KBM-7 (cell line): ENCODE results near the gene AGPAT2.

Experiments
- DNase-seq: peaks from one replicate; pipeline ENCODE4 v3.0.0-alpha.2; 2015
- in situ Hi-C: fragments of 300-500 bp; cut with MboI; formaldehyde crosslinking; loops from 2 replicates; pipeline ENCODE4 v1.14.3; 2020; ENCODE audit warnings: low sequenced_read_pairs, low pct_unique_long_range_greater_than_20kb, mixed read lengths

The AGPAT2 gene

DNA sequence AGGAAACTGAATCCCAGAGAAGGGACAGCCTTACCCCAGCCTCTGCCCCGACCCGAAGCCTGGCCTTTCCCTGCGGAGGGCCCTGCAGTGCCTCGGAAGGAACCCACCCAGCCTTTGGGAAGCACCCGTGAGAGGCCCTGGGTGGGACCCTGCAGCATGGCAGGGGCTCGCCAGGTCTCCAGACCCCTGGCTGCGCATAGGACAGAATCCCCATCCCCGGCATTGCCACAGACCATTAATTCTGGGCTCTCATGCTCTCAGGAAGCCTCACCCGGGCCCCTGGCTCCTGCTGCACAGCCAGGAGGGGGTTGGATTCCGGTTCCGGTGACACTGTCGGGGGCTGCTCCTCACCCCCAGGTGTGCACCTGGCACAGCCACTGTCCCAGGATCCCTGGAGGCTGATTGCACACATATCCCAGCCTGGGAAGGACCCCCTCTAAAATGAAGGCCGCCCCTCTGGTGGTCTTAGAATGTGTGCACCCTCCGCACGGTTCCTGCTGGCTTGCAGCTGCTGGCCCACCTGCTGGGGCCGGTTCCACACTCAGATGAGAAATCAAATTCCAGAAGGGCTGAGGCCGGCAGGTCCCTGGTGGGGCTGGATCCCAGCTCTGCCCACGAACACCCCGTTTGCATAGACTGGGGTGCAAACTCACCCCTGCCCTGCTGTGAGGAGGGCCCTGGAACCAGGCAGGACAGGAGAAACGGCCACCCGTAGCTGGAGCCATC is 19.9 kb downstream of the AGPAT2 start:
- DNase-seq, result no peak
- in situ Hi-C loops, result no loop called here

DNA sequence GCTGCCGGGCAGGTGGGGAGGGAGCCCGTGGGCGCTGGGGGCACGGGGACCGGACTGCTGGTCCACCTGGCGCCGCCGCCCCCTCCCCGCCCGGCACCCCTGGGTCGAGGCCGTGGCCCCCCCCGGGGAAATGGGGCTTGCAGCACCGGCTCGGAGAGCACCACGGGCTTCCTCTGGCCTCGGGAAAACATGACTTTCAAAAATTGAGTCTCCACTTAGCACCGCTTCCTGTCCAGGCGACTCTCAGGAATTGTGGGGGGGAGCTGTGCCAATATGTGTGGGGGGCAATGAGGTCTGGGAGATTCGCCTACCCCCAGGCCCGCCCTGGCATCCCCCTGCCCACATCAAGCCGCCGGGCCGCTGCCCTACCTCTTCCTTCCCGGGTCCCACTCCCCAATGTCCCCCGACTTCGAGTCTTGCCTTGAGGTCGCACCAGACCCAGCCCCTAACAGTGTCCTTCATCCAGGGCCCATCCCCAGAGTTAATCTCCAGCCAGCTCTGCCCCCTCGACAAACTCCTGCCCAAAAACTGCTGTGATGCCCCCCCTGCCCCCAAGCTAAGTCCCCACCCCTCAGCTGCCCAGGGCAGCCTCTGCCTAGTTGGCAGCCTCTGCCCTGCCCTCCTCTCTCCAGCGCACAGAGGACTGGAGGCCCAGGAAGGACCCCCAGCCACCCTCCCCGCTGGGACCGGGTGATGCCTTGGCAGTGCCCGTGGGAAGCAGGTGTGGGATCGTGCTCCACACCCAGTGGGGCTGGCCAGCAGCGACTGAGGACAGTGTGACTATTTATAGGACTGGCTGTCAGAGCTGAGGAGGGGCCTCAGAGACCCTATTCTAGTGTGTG is 20.7 kb downstream of the AGPAT2 start:
- in situ Hi-C loops, result no loop called here
- no peak for DNase-seq

DNA sequence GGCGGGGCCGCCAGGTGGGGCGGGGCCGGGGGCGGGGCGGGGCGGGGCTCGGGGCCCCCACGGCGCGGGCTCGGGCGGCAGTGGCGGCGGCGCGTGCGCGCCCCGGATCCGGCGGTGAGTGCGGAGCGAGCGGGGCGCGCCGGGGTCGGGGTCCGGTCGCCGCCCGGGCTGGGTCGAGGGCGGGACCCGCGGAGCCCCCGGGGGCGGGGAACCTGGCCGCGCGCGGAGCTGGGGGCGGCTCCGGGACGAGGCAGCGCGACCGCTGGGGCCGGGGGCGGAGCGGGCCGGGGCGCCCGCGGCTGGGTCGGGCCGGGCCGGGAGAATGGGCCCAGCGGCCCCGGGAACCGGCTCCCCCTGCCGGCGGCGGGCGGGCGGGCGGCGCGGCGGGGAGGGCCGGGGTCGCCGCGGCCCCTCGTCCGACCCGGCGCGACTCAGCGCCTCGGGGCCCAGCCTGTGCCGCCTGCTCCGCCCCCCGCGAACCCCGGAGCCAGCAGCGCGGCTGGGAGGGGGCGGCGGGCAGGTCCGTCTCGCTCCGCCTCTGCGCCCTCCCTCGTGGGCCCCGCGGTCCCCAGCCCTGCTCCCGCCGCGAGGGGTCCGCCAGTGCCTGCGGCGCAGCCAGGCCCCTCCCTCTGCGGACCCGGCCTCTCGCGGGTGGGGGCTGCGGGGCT is 21.4 kb downstream of the AGPAT2 start:
- DNase-seq, result no peak
- in situ Hi-C loops, result no loop called here

DNA sequence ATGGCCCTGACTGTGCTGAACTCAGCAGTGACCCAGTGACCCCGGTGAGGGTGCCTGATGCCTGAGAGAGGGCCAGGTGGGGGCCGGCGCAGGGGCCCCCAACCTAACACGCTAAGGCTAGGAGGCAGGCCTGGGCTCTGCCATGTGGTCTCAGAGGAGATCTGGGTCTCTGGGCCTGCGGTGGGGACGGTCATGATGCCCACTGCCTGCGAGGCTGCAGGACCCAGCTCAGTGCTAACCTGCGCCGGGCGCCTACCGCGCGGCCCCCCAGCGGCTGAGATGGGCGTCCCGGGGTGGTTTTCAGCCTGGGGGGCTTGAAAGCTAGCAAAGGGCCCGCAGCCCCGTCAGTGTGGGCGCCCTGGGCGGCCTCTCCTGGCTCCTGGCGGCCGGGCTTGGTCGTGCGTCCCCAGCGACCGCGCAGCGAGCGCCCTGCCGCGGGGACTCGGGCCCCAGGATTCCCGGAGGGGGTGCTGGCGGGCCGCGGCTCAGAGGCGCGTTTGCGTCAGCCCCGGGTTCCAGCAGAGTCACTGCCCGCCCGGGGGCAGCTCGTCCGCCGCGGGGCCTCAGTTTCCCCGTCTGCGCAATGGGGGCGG is 22.1 kb downstream of the AGPAT2 start:
- peak; percentile 73 for DNase-seq
- in situ Hi-C loops, result no loop called here

DNA sequence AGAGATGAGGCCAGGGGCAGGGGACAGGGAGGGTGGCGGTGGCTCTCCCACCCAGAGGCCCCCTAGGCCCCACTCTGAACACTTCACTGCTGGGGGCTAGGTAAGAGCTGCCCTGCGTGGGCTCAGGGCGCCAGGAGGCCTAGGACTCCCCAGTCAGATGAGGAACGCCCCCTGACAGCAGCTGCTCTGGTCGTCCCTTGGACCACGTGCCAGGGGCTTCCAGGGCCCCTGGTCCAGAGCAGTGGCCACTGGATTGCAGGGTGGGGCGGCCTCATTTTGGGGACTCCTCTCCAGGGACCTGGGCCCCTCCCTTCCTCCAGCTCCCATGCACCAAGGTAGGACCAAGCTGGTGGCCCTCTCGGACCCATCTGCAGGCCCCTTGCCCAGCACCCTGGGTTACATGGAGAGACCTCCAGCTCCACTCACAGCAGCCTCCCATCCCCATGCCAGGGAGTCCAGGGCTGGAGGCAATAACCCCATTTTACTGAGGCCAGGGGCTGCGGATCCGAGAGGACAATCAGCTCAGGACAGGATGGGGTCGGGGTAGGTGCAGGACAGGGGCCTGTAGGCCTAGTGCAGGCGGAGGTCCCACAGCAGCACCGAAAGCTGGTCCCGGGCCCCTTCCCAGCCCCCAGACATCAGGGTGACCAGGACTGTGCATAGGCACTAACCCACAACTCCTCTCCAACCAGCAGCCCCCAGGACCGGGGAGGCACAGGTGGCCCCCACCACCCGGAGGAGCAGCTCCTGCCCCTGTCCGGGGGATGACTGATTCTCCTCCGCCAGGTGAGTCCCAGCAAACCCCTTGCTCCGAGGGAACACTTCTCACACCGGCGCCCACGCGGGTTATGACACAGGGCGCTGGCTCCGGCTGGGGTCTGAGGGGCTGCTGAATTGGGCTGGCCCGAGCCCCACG is 23.0 kb downstream of the AGPAT2 start:
- in situ Hi-C loops, result no loop called here
- DNase-seq, result no peak

DNA sequence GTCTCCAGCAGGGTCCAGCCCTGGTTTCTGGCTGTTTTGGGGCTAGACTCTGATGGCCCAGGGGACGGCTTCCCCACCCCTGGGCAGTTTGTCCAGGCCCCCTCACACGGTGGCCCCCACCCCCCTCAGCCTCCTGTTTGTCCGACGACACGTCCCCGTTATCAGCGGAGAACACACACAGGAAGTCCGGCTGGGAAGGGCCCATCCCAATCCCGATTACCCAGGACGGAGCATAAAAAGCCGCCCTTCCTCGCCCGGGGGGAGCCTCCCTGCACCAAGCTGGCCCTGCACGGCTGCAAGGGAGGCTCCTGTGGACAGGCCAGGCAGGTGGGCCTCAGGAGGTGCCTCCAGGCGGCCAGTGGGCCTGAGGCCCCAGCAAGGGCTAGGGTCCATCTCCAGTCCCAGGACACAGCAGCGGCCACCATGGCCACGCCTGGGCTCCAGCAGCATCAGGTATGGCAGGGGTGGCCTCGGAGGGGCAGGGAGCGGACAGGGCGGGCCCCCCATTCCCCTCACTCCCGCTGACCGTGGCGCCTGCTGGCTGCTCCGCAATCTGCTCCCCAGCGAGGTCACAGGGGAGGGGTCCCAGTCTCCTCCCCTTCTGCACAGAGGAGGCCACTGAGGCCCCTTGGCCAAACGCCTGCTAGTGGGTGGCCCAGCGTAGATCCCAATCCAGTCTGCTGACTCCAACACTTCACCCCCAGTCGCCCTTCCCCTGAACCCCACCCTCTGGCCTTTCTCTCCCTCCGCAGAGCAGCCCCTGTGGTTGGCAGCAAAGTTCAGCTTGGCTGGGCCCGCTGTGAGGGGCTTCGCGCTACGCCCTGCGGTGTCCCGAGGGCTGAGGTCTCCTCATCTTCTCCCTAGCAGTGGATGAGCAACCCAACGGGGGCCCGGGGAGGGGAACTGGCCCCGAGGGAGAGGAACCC is 24.3 kb downstream of the AGPAT2 start, which contains the start of gene EGFL7:
TSS of gene EGFL7 (plus strand) at position 261 of the 926 bp plus-strand sequence. CDS start 5,367 bp downstream, outside the sequence.
- no peak for DNase-seq
- in situ Hi-C loops, result no loop called here

DNA sequence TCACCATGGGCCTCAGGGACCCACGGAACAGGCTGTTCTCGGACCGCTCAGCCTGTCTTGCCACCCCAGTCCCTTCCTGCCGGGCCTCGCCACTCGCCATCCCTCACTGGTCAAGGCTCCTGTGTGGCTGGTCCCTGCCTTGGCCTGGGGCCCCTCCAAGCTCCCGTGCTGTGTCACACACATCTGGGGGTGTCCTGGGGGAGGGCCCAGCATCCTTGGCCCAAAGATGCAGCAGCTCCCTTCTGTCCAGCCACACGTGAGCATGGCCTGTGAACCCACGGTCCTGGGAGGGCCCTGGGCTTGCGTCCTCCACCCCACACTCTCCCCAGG is 25.0 kb downstream of the AGPAT2 start:
- DNase-seq, result no peak

DNA sequence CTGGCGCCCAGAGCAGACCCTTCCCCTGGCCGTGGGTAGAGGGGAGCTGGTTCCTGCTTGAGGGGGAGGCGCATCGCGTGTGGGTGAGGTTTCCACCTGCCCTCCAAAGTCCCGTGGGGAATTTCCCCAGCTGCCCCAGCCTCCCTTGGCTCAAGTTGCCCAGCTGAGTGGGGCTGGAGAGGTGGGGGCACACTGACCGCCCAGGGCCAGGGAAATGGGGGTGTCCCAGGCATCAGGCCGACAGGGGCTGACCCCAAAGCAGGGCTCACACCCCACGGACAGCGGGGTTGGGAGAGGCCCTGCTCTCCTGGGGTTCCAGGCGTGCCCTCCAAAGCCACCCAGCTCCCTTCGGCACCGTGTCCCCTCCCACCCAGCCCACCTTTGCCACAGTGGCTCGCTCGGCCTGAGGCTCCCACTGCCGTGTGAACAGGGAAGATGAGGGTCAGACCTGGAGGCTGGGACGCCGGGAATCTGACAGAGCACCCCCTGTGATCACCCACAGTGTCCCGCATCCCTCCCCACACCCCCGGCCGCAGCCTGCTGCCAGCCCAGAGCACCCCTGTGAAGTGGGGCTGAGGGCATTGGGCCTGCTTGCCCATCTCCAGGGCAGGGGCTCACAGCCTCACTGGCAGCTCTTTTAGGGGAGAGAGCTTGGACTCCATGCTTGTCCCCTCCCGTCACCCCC is 25.5 kb downstream of the AGPAT2 start:
- no peak for DNase-seq
- in situ Hi-C loops, result no loop called here

More for the DNA sequence above, 25.0 kb downstream of the AGPAT2 start:
- in situ Hi-C loops, result no loop called here

DNA sequence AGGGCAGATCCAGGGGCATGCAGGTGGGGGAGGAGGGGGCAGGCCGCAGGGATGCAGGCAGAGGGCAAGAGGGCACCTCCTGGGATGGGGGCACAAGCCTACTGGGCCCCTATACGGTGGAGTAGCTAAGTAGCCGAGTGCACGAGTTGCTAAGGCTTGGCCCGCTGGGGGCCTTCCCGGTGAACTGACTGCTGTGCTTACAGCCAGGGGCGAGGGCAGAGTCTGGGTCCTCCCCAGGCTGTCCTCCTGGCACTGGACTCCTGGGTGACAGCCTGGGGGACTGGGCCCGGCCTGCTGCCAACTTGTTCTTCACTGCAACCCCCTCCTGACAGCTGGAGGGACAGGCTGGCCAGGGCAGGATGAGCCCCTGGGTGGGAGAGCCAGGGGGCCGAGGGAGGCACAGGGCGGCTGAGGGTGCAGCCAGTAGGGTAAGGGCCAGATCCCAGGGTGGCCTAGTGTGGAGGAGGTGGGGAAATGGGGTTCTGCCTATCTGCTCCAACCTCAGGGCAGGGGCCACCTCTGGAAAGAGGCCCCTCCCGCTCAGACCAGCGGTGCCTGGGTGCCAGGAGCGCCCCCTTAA is 26.2 kb downstream of the AGPAT2 start:
- in situ Hi-C loops, result no loop called here
- no peak for DNase-seq

DNA sequence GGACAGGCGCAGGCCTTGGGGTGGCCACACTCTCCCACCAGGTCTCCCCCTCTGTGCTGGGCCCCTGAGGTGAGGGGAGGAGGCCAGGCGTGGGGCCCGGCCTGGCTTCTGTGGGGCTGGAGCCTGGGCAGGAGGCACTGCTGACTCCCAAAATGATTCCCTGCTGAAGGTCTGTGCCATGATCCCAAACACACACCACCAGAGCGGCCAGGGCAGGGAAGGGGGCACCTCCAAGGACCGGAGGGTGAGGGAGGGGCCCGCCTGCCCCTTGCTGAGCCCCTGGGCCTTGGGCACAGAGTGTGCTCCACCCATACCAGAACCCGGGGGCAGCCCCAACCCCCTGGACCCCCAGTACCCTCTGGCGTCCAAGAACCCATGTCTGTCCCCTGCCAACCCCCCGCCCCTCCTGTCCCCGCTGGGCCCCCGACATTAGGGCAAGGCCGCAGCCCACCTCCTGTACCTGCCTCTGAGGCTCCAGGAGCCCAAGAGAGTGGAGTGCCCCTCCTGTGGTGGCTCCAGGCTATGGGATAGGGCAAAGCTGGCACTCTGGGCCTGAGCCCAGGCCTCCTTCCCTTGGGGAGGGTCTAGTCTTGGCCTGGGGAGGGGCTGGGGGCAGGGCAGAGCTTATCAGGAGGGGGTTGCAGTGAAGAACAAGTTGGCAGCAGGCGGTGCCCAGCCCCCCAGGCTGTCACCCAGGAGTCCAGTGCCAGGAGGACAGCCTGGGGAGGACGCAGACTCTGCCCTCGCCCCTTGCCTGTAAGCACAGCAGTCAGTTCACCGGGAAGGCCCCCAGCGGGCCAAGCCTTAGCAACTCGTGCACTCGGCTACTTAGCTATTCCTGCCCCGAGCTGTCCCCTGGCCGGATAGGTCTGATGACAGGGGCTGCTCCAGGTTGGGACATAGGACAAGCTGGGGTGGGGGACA is 27.1 kb downstream of the AGPAT2 start:
- no peak for DNase-seq
- in situ Hi-C loops, result no loop called here

DNA sequence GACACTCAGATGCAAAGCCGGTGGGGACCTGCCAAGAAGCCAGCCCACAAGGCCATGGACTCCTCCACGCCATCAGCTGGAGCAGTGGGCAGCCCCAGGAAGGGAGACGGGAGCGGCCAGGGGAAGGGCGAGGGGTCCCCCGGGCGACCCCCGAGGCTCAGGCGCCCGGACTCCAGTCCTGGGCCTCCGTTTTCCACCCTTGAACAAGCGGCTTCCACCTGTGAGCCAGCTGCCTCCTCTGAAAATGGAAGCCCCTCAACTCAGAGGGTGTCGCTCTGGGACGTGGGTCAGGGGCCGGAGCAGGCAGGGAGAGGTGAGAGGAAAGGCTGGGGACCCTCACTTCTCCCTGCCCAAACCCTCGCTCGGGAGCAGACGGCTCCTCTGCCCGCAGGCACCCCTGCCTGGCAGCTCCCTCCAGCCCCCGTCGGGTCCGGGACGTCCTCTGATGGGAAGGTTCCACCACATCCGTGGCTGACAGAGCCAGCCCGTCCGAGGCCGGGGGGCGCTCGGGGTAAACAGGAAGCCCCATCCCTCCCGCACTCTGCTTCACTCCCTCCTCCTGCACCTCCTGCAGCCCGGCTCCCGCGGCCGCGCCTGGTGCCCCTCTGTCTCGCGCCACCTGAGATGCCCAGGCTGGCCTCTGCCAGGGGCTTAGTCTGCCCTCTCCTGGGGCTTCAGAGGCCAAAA is 28.3 kb downstream of the AGPAT2 start:
- peak; percentile 80 for DNase-seq
- in situ Hi-C loops, result no loop called here

DNA sequence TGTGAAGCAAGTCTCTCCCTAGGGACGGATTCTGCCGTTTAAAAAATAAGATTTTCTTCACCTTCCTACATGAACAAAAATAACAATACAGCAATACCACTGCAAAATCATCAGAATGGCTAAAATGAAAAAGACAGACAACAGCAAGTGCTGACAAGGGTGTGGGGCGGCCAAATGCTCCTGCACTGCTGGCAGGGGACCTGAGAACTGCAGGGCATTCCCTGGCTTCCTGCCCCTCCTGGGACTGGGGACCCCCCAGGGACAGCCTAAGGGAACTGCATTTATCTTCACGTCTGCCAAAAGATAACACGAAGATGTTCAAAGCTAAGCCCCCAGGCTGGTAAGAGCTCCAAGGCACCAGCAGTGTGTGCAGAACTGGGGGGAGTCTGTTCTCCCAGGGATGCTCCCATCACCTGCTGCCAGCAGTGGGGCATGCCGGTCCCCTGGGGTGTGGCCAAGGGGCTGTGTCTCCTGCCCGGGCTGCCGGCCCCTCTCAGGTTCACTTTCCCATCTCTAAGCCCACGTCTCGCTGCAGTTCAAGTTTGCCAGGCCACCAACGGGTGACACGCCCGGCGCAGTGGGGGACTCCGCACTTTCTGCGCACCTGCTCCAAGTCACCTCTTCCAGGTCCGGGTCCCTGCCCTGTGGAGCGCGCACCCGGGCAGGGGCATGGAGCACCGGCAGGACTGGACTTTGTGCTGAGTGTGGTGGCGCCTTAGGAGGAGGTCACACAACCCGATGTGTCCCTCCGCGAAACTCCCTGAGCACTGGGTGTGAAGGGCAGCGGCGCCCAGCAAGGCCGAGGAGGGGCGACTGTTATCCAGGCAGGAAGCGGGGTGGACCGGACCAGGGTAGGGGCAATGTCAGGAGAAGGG is 29.0 kb downstream of the AGPAT2 start:
- in situ Hi-C loops, result no loop called here
- DNase-seq, result no peak

DNA sequence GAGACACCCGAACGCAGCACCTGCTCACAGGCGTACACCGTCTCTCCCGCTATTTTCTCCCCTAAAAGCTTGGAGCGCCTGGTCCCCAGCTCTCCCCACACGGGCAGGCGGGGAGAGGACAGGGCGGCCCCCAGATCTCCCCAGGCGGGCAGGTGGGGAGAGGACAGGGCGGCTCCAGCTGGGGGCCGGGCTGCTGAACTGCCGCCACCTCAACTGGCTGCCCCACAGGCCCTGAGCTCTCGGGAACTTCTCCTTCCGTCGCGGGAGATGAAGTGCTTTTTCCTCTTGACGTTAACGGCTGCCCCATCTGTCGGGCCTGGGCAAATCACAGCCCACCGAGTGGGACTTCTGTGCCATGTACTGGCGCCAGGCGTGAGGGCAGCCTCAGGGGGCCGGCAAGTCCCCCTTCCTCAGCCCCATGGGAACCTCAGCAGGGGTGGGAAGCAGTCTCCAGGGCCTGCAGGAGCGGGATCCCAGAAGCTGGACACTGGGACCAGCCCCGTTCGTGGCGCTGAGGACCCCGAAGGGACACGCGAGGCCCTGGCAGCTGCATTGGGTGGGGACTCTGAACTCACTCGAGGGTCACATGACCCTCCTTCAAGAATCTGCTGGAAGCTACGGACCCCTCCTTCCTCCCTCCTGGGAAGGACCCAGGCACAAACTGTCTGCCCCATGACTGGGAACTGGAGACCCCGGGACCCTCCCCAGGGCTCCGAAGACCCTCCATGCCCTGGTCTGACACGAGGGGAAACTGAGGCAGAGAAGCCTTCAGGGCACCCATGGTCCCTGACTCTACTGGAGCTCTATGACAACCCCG is 30.3 kb downstream of the AGPAT2 start:
- DNase-seq, result peak; percentile 82
- in situ Hi-C loops, result no loop called here
